Skin epidermis (tissue), 12 donors: ENCODE data around the gene FAM78B.

Experiments used
- H3K27ac ChIP-seq, 21 experiments: fragments of 200-600 bp; sonication (generic) in 11 of 21; one replicate each; pipeline ENCODE4 v1.5.0; 2020; ENCODE audit warnings: mild to moderate bottlenecking in 3 of 21, inconsistent platforms in 2 of 21, moderate library complexity in 2 of 21
- H3K4me3 ChIP-seq, 7 experiments: fragments of 200-600 bp; sonication (generic) in 2 of 7; one replicate each; pipeline ENCODE4 v1.5.0; 2020; ENCODE audit warnings: inconsistent platforms in 2 of 7, mild to moderate bottlenecking in 2 of 7, moderate library complexity in 1 of 7

The FAM78B gene

GRCh38 chr1:166127003-166127402, 39.8 kb downstream of the FAM78B start:
- H3K27ac ChIP-seq, result no peak overlapping the region
- H3K4me3 ChIP-seq, result no peak overlapping the region

GRCh38 chr1:166122873-166123466, 43.8 kb downstream of the FAM78B start:
- H3K4me3 ChIP-seq, result no peak overlapping the region
- H3K27ac ChIP-seq, result no peak overlapping the region

GRCh38 chr1:166121010-166121409, 45.8 kb downstream of the FAM78B start:
- H3K4me3 ChIP-seq, result no peak overlapping the region
- H3K27ac ChIP-seq, result no peak overlapping the region

- no peak overlapping the region for H3K27ac ChIP-seq
Observed at GRCh38 chr1:166120281-166120680, 46.5 kb downstream of the FAM78B start.

GRCh38 chr1:166119471-166119965, 47.3 kb downstream of the FAM78B start:
- Histone ChIP-seq H3K4me3 (no peak overlapping the region), H3K27ac (no peak overlapping the region)

More at GRCh38 chr1:166120281-166120680, 46.5 kb downstream of the FAM78B start:
- H3K4me3 ChIP-seq, result no peak overlapping the region

GRCh38 chr1:166117776-166118175, 49.0 kb downstream of the FAM78B start:
- Histone ChIP-seq H3K27ac (no peak overlapping the region), H3K4me3 (no peak overlapping the region)

GRCh38 chr1:166116026-166116425, 50.8 kb downstream of the FAM78B start:
- no peak overlapping the region for H3K27ac ChIP-seq
- H3K4me3 ChIP-seq, result no peak overlapping the region

GRCh38 chr1:166114419-166114818, 52.4 kb downstream of the FAM78B start:
- H3K4me3 ChIP-seq, result no peak overlapping the region
- no peak overlapping the region for H3K27ac ChIP-seq

GRCh38 chr1:166113630-166114029, 53.2 kb downstream of the FAM78B start:
- Histone ChIP-seq H3K27ac (no peak overlapping the region), H3K4me3 (no peak overlapping the region)

GRCh38 chr1:166113031-166113430, 53.8 kb downstream of the FAM78B start:
- Histone ChIP-seq H3K27ac (no peak overlapping the region), H3K4me3 (no peak overlapping the region)

- no peak overlapping the region for H3K4me3 ChIP-seq
- H3K27ac ChIP-seq, result no peak overlapping the region
Observed at GRCh38 chr1:166112425-166112824, 54.4 kb downstream of the FAM78B start.

- Histone ChIP-seq H3K27ac (no peak overlapping the region), H3K4me3 (no peak overlapping the region)
Observed at GRCh38 chr1:166111430-166111829, 55.4 kb downstream of the FAM78B start.

GRCh38 chr1:166090244-166090643, 76.6 kb downstream of the FAM78B start:
- Histone ChIP-seq H3K4me3 (no peak overlapping the region), H3K27ac (peak overlapping the region in 1 of 21 experiments; percentile 37)

- peak overlapping the region in 2 of 21 experiments; percentile 37 to 49 for H3K27ac ChIP-seq
- no peak overlapping the region for H3K4me3 ChIP-seq
Observed at GRCh38 chr1:166089804-166090203, 77.0 kb downstream of the FAM78B start.

GRCh38 chr1:166088572-166088955, 78.2 kb downstream of the FAM78B start:
- Histone ChIP-seq H3K4me3 (no peak overlapping the region), H3K27ac (peak overlapping the region in 1 of 21 experiments; percentile 9)

- Histone ChIP-seq H3K27ac (peak overlapping the region in 1 of 21 experiments; percentile 9), H3K4me3 (no peak overlapping the region)
Observed at GRCh38 chr1:166087734-166088571, 78.8 kb downstream of the FAM78B start.

- Histone ChIP-seq H3K4me3 (no peak overlapping the region), H3K27ac (no peak overlapping the region)
Observed at GRCh38 chr1:166086113-166086883, 80.5 kb downstream of the FAM78B start.

GRCh38 chr1:166084613-166085012, 82.2 kb downstream of the FAM78B start:
- H3K4me3 ChIP-seq, result no peak overlapping the region
- H3K27ac ChIP-seq, result peak overlapping the region in 1 of 21 experiments; percentile 28

GRCh38 chr1:166083887-166084286, 82.9 kb downstream of the FAM78B start:
- Histone ChIP-seq H3K27ac (no peak overlapping the region), H3K4me3 (no peak overlapping the region)

- no peak overlapping the region for H3K27ac ChIP-seq
- H3K4me3 ChIP-seq, result no peak overlapping the region
Observed at GRCh38 chr1:166082601-166083000, 84.2 kb downstream of the FAM78B start.
